PC-3 (cell line): ENCODE results near the gene TSSC4. TPM values are rescaled to one million over a fixed set of nuclear protein-coding genes. Genes with fewer than 3 reads are reported as not detected.

ENCODE experiments used
- ATAC-seq: fragments of 200-7000 bp; cut with Tn5 transposase; 2 replicates; pipeline ENCODE4 v1.9.1; 2020; ENCODE audit warnings: mild to moderate bottlenecking, moderate library complexity
- BruUV-seq: library from RNA; stranded (reverse); fragments of 400-500 nt; replicated peaks from 2 replicates; lab custom pipeline; 2021; lab: Mats Ljungman, UMichigan
- CTCF ChIA-PET: fragments of 300-600 bp; sonication (Branson Sonifier 250); formaldehyde crosslinking; loops from one replicate; lab custom pipeline; 2022; ENCODE audit warnings: antibody characterized with exemption; lab: Charles Lee
- POLR2A ChIA-PET: fragments of 300-600 bp; sonication (Branson Sonifier 250); formaldehyde crosslinking; loops from one replicate; lab custom pipeline; 2022; ENCODE audit warnings: antibody characterized with exemption; ENCODE audit not compliant: unreplicated experiment; lab: Charles Lee
- DNase-seq: peaks from one replicate; pipeline ENCODE4 v3.0.0-alpha.2; 2015
- H2AFZ ChIP-seq: fragments of 300-600 bp; sonication (generic); 2 replicates; pipeline ENCODE4 v1.6.0; 2016; ENCODE audit warnings: antibody characterized with exemption, low read length
- H3F3A ChIP-seq: fragments of 300-600 bp; sonication (generic); one replicate; pipeline ENCODE4 v1.6.0; 2017; ENCODE audit warnings: antibody characterized with exemption, low read length, control low read depth, mild to moderate bottlenecking; ENCODE audit not compliant: unreplicated experiment
- H3K27ac ChIP-seq: fragments of 300-600 bp; sonication (generic); 2 replicates; pipeline ENCODE4 v1.5.1; 2016; ENCODE audit warnings: mild to moderate bottlenecking, low read length
- H3K27me3 ChIP-seq: fragments of 300-600 bp; sonication (generic); 2 replicates; pipeline ENCODE4 v1.6.1; 2016; ENCODE audit warnings: low read length, mixed read lengths
- H3K36me3 ChIP-seq: fragments of 300-600 bp; sonication (generic); 2 replicates; pipeline ENCODE4 v1.6.1; 2016; ENCODE audit warnings: low read depth, mixed run types, low read length, mixed read lengths
- H3K4me1 ChIP-seq: fragments of 300-600 bp; sonication (generic); 2 replicates; pipeline ENCODE4 v1.5.1; 2016; ENCODE audit warnings: low read length; ENCODE audit not compliant: insufficient read depth
- H3K4me2 ChIP-seq: fragments of 300-600 bp; sonication (generic); 2 replicates; pipeline ENCODE4 v1.6.0; 2016; ENCODE audit warnings: low read length
- H3K4me3 ChIP-seq: fragments of 300-600 bp; sonication (generic); 2 replicates; pipeline ENCODE4 v1.5.1; 2016; ENCODE audit warnings: mild to moderate bottlenecking, low read length, mixed read lengths
- H3K79me2 ChIP-seq: fragments of 300-600 bp; sonication (generic); 2 replicates; pipeline ENCODE4 v1.6.1; 2017; ENCODE audit warnings: low read length, mixed read lengths
- H3K9ac ChIP-seq: fragments of 300-600 bp; sonication (generic); 2 replicates; pipeline ENCODE4 v1.6.0; 2016; ENCODE audit warnings: mild to moderate bottlenecking, low read length
- H3K9me2 ChIP-seq: fragments of 300-600 bp; sonication (generic); replicated peaks from 2 replicates; pipeline ENCODE4 v1.6.1; 2016; ENCODE audit warnings: mixed run types, low read length, mixed read lengths
- H3K9me3 ChIP-seq: fragments of 300-600 bp; sonication (generic); 2 replicates; pipeline ENCODE4 v1.6.1; 2016; ENCODE audit warnings: low read length, mixed read lengths
- H4K20me1 ChIP-seq: fragments of 300-600 bp; sonication (generic); 2 replicates; pipeline ENCODE4 v1.6.1; 2016; ENCODE audit warnings: low read length, mixed read lengths
- EZH2 ChIP-seq: fragments of 300-600 bp; sonication (generic); IDR thresholded peaks from one replicate; pipeline ENCODE4 v1.6.1; 2017; ENCODE audit warnings: antibody characterized with exemption, mild to moderate bottlenecking, low read length; ENCODE audit not compliant: unreplicated experiment
- EZH2phosphoT487 ChIP-seq: fragments of 300-600 bp; sonication (generic); IDR thresholded peaks from 2 replicates; pipeline ENCODE4 v1.6.1; 2018; ENCODE audit warnings: mild to moderate bottlenecking, antibody characterized with exemption, low read length, borderline replicate concordance
- intact Hi-C: fragments of 100-400 bp; cut with micrococcal nuclease; formaldehyde crosslinking; loops from 2 replicates; pipeline ENCODE4 v1.9.0; 2023
- total RNA-seq: library from RNA; depleted of rRNA; stranded (reverse); fragments of >200 nt; gene quantifications from 2 replicates; pipeline ENCODE4 v1.2.3, GENCODE V29; 2014
- TF ChIP-seq, protein P1 (sequence below): fragments of 300-600 bp; sonication (generic); conservative IDR thresholded peaks from 2 replicates; pipeline ENCODE4 v1.5.1; 2017; ENCODE audit warnings: antibody characterized with exemption, low read depth, mild to moderate bottlenecking, low read length

Gene TSSC4
- total RNA-seq, 1 experiment from 2014 or later, result 88.3 TPM

DNA sequence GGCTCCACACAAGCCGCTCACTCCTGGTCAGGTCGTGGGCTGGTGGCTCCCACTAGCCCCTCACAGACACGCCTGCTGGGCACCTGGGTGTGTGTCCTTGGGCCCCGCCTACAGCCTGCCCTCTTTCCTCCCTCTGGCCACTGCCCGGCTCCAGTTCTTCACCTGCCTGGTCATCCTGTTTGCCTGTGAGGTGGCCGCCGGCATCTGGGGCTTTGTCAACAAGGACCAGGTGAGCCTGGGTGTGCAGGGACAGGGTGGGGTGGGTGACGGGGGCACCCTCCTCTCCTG, 5.8 kb upstream of the TSSC4 start:
- H3K9me3 ChIP-seq, result no peaks in the 10 kb centered on the region
- H3K79me2 ChIP-seq, result peaks cover 18% of the 10 kb centered on the region
- H3K27me3 ChIP-seq, result no peaks in the 10 kb centered on the region
- ChIA-PET CTCF (no interaction called here), POLR2A (no interaction called here)
- intact Hi-C loops, result no loop called here
- TF ChIP-seq, protein P1, sequence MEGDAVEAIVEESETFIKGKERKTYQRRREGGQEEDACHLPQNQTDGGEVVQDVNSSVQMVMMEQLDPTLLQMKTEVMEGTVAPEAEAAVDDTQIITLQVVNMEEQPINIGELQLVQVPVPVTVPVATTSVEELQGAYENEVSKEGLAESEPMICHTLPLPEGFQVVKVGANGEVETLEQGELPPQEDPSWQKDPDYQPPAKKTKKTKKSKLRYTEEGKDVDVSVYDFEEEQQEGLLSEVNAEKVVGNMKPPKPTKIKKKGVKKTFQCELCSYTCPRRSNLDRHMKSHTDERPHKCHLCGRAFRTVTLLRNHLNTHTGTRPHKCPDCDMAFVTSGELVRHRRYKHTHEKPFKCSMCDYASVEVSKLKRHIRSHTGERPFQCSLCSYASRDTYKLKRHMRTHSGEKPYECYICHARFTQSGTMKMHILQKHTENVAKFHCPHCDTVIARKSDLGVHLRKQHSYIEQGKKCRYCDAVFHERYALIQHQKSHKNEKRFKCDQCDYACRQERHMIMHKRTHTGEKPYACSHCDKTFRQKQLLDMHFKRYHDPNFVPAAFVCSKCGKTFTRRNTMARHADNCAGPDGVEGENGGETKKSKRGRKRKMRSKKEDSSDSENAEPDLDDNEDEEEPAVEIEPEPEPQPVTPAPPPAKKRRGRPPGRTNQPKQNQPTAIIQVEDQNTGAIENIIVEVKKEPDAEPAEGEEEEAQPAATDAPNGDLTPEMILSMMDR, result no peak
- TF ChIP-seq EZH2 (no peak), EZH2phosphoT487 (no peak)
- no peak for DNase-seq
- BruUV-seq, result no TSS peak
- peaks cover 6% of the 10 kb centered on the region; the same call in 1 of the 2 replicates for H4K20me1 ChIP-seq
- H3K4me2 ChIP-seq, result no peak overlapping the region
- no peaks in the 10 kb centered on the region for H3K9me2 ChIP-seq
- no peak overlapping the region for H3K27ac ChIP-seq
- H3K36me3 ChIP-seq, result no peaks in the 10 kb centered on the region; the same call in 1 of the 2 replicates
- peaks cover 10% of the 10 kb centered on the region for H3K4me1 ChIP-seq
- H3K4me3 ChIP-seq, result no peak overlapping the region
- no peaks in the 10 kb centered on the region for H3F3A ChIP-seq
- H3K9ac ChIP-seq, result no peak overlapping the region
- no peak for ATAC-seq
- H2AFZ ChIP-seq, result no peak overlapping the region

DNA sequence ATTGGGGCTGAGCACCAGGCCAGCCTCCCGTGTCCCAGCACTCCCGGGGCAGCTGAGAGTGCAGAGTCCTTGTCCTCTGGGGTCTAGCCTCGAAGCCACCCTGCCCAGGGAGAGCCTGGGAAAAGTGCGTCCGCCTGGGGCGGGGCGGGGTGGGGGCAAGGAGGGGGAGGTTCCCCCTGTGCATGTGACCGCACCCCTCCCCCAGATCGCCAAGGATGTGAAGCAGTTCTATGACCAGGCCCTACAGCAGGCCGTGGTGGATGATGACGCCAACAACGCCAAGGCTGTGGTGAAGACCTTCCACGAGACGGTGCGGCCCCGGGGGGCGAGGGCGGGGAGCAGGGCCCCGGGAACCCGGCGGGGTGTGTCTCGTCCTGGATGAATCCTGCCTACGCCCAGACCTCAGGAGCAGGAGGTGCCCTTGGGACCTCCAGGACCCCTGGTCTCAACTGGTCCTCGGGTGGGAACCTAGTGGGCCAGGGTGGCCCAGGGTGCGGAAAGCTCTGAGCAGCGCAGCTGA, 5.3 kb upstream of the TSSC4 start:
- intact Hi-C loops, result no loop called here
- ChIA-PET CTCF (no interaction called here), POLR2A (no interaction called here)
- Histone ChIP-seq H3K9me2 (no peaks in the 10 kb centered on the region), H2AFZ (no peak overlapping the region), H3F3A (no peaks in the 10 kb centered on the region), H3K4me1 (peaks cover 11% of the 10 kb centered on the region), H4K20me1 (peaks cover 2% of the 10 kb centered on the region; the same call in 1 of the 2 replicates), H3K27me3 (no peaks in the 10 kb centered on the region), H3K9ac (no peak overlapping the region), H3K79me2 (peaks cover 15% of the 10 kb centered on the region), H3K4me3 (no peak overlapping the region), H3K9me3 (no peaks in the 10 kb centered on the region), H3K36me3 (no peaks in the 10 kb centered on the region; the same call in 1 of the 2 replicates), H3K4me2 (no peak overlapping the region), H3K27ac (no peak overlapping the region)
- no peak for ATAC-seq
- DNase-seq, result no peak
- TF ChIP-seq, protein P1, result no peak
- TF ChIP-seq EZH2phosphoT487 (no peak), EZH2 (no peak)
- BruUV-seq, result no TSS peak

DNA sequence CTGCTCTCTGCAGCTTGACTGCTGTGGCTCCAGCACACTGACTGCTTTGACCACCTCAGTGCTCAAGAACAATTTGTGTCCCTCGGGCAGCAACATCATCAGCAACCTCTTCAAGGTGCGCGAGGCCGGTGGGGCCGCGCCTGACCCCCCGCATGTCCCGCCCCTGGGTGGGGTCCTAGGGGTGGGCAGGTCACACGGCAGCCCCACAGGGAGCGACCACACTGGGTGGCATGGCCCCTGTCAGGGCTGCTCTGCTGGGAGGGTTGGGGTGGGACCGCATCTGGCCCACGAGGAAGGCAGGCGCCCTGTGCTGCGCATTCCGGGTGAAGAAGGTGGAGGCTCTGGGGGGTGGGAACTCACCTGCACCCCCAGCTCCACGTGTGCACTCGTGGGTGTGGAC, 4.7 kb upstream of the TSSC4 start:
- Histone ChIP-seq H4K20me1 (no peaks in the 10 kb centered on the region), H3K9me3 (no peaks in the 10 kb centered on the region), H3K9me2 (no peaks in the 10 kb centered on the region), H3K79me2 (peaks cover 14% of the 10 kb centered on the region), H2AFZ (no peak overlapping the region), H3K27ac (no peak overlapping the region), H3K4me3 (no peak overlapping the region), H3F3A (no peaks in the 10 kb centered on the region), H3K9ac (no peak overlapping the region), H3K4me2 (no peak overlapping the region), H3K27me3 (no peaks in the 10 kb centered on the region), H3K4me1 (peaks cover 11% of the 10 kb centered on the region), H3K36me3 (no peaks in the 10 kb centered on the region; the same call in 1 of the 2 replicates)
- no TSS peak for BruUV-seq
- ChIA-PET POLR2A (no interaction called here), CTCF (no interaction called here)
- DNase-seq (no peak), ATAC-seq (no peak)
- intact Hi-C loops, result no loop called here
- TF ChIP-seq, protein P1, result no peak
- no peak for TF ChIP-seq EZH2
- TF ChIP-seq EZH2phosphoT487, result no peak
